Stimulated activated naive CD4-positive, alpha-beta T cell (primary cell): ENCODE data around the gene FOXC2.

Experiments
- DNase-seq, 6 experiments: peaks; one replicate each; lab custom pipeline; 2025; lab: John Stamatoyannopoulos, UW

FOXC2 gene

GRCh38 chr16:86556576-86556975, 10.1 kb upstream of the FOXC2 start:
- no peak for DNase-seq

- DNase-seq = no peak
Measured at GRCh38 chr16:86557587-86557986, 9.0 kb upstream of the FOXC2 start.

DNA sequence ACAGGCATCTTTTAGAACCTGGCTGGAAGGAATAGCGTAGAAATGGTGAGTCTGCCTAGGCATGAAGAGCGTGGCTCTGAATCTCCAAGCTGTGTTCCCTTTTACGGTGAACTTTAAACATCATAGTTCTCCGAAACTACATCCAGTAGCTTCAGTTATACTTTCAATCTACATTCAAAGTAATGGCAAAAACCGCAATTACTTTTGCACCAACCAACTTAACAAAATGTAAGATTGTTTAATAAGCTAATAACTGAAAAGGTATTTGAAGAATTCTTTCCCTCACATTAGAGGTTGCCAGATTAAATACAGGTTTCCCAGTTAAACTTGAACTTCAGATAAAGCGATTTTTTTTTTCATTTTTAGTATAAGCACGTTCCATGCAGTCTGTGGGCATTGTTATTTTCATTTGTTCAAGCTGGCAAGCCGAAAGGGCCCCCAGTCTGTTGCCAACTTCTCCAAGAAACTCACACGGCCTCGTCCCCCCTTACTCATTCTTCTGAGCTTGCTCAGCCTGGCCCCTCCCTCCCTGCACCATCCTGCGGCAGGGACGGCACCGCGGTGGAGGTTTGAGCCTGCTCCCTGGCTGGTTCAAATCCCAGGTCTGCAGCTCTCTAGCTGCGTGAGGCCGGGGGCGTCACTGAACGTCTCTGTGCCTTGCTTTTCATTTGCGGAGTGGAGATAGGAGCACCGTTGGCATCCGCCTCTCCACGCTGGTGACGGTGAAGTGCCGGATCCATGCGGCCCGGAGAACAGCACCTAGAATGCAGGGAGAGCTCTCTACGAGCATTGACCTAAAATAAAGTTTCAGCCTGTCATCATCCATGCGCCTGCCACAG, 8.1 kb upstream of the FOXC2 start:
- no peak for DNase-seq

DNA sequence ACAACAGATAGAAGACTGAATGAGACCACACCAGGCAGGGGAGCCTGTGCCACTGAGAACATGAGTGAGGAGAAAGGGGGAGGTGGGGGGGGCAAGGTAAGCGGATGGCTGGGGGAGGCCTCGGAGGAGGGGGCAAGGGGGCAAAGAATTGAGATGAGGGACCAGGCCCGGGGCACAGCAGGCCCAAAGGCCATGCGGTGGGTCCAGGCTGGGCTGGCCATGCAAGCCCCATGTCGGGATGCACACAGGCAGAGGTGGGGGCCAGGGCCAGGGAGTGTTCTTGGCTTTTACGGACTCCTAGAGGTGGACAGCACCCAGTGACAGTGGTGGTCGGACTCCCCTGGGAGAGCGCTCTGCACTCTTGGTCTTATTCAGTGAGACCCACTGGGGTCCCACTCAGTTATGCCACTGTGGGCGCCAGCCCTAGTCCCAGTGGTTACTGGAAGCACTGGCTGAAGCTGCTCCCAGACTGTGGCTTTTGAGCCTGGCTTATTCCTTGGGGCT, 6.8 kb upstream of the FOXC2 start:
- no peak for DNase-seq

- DNase-seq = no peak
Measured at GRCh38 chr16:86562356-86562755, 4.3 kb upstream of the FOXC2 start.

DNA sequence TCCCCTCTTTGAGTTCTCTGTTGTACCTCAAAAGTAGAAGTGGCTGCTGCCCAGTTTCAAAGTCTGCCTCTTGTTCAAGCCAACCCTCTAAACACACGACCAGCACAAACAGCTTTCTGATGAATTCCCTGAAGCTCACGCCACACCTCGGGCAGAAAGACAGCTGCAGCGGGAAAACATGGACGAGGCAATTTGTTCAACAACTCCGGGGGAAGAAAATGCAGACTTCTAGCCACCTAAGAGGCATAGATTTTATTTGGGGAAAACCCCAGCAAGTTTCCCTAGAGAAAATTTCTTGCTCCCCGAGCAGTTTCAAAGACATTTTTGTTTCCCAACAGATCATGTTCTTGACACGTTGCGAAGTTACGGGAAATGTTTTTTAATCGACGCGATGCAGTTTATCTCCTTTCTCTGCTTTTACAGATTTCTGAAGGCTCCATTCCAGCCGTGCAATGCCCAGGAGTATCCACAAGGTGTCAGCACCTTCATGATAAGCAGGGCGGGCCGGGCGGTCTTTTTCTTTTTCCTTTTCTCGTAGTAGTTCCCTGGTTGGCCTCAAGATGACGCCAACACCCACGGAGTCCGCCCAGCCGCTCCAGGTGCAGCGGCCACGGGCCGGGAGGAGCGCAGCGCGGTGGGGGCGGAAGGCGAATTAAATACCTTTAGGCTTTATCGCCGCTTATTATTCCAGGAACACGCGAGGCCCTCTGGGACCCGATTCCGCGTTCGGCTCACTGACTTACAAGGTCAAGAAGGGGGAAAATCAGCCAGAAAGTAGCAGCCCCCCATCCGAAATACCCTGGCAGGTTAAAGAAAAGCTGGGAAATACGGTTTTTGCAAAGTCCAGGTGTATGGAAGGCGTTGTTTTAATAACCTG, 2.9 kb upstream of the FOXC2 start:
- peak; percentile 67 to 85 (median 81) for DNase-seq

DNA sequence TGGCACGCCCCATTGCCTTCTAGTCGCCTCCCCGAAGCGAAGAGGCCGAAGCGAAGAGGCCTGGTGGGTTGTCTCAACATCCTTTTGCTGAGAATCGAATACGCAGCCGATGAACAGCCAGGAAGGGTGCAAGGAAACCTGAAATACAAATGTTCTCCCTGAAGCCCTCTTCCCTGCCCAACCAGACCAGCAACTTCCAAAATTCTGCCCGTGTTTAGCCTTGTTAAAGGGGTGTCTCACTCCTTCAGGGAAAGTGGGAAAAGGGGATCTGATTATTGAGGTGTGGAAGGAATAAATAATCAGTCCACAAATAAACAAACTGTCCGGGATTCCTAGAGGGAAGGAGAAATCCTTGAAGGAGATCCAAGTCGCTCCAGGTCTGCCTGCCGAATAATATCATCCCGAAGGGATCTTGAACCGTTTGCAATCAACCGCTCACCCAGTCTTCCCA, 1.4 kb upstream of the FOXC2 start:
- DNase-seq = no peak

- DNase-seq = no peak
Measured at GRCh38 chr16:86565644-86566511, 751 bp upstream of the FOXC2 start.

DNA sequence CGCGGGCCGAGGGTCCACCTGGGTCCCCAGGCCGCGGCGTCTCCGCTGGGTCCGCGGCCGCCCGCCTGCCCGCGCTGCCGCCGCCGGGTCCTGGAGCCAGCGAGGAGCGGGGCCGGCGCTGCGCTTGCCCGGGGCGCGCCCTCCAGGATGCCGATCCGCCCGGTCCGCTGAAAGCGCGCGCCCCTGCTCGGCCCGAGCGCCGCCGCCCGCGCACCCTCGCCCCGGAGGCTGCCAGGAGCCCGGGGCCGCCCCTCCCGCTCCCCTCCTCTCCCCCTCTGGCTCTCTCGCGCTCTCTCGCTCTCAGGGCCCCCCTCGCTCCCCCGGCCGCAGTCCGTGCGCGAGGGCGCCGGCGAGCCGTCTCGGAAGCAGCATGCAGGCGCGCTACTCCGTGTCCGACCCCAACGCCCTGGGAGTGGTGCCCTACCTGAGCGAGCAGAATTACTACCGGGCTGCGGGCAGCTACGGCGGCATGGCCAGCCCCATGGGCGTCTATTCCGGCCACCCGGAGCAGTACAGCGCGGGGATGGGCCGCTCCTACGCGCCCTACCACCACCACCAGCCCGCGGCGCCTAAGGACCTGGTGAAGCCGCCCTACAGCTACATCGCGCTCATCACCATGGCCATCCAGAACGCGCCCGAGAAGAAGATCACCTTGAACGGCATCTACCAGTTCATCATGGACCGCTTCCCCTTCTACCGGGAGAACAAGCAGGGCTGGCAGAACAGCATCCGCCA, 504 bp downstream of the FOXC2 start:
- DNase-seq = peak in 1 of 6 experiments; percentile 15

DNA sequence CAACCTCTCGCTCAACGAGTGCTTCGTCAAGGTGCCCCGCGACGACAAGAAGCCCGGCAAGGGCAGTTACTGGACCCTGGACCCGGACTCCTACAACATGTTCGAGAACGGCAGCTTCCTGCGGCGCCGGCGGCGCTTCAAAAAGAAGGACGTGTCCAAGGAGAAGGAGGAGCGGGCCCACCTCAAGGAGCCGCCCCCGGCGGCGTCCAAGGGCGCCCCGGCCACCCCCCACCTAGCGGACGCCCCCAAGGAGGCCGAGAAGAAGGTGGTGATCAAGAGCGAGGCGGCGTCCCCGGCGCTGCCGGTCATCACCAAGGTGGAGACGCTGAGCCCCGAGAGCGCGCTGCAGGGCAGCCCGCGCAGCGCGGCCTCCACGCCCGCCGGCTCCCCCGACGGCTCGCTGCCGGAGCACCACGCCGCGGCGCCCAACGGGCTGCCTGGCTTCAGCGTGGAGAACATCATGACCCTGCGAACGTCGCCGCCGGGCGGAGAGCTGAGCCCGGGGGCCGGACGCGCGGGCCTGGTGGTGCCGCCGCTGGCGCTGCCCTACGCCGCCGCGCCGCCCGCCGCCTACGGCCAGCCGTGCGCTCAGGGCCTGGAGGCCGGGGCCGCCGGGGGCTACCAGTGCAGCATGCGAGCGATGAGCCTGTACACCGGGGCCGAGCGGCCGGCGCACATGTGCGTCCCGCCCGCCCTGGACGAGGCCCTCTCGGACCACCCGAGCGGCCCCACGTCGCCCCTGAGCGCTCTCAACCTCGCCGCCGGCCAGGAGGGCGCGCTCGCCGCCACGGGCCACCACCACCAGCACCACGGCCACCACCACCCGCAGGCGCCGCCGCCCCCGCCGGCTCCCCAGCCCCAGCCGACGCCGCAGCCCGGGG, 1.3 kb downstream of the FOXC2 start:
- no peak for DNase-seq

- DNase-seq = no peak
Measured at GRCh38 chr16:86568677-86569623, 2.3 kb downstream of the FOXC2 start.

GRCh38 chr16:86569701-86570447, 3.2 kb downstream of the FOXC2 start:
- DNase-seq = no peak

GRCh38 chr16:86570558-86571529, 4.2 kb downstream of the FOXC2 start:
- no peak for DNase-seq

- no peak for DNase-seq
Measured at GRCh38 chr16:86571530-86571915, 4.9 kb downstream of the FOXC2 start.

- DNase-seq = no peak
Measured at GRCh38 chr16:86572041-86572521, 5.5 kb downstream of the FOXC2 start.

GRCh38 chr16:86572606-86573005, 6.0 kb downstream of the FOXC2 start:
- no peak for DNase-seq

DNA sequence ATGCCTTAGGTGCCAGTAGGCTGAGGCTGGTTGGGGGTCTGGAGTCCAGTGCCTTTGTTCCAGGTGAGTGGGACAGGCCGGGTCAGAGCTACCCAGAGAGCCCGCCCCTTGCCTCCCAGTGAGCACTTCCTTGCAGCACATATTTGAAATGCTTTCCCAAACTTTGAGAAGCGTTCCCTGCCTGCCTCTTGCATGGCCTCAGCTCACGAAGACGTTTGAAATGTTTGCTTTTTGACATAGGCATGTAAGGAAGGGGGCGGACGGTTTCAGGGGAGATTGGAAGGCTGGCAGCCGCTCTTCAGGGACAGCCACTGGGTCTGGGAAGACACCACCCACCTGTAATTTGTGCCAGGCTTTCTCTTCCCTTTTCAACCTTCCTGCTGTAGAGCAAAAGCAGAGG, 6.6 kb downstream of the FOXC2 start:
- DNase-seq = no peak
